SK-N-SH treated with all-trans-retinoic acid at 6 μM for 48 hours (cell line): ENCODE results near the gene FBXL5.

Experiments
- ATAC-seq: fragments of 200-7000 bp; cut with Tn5 transposase; 3 replicates; pipeline ENCODE4 v1.9.1; 2020; ENCODE audit warnings: mild to moderate bottlenecking, moderate library complexity
- ARNTL ChIP-seq: fragments of 450-650 bp; formaldehyde crosslinking; IDR thresholded peaks from 2 replicates; pipeline ENCODE4 v1.5.0; 2020; ENCODE audit warnings: low read depth, mild to moderate bottlenecking, moderate library complexity, borderline replicate concordance
- CREB5 ChIP-seq: fragments of 250-450 bp; sonication (Bioruptor Pico); IDR thresholded peaks from 2 replicates; pipeline ENCODE4 v1.5.1; 2020; ENCODE audit warnings: low read depth, mild to moderate bottlenecking, moderate library complexity
- CSRNP3 ChIP-seq: fragments of 250-450 bp; sonication (Bioruptor Pico); IDR thresholded peaks from 2 replicates; pipeline ENCODE4 v1.5.1; 2021; ENCODE audit warnings: mild to moderate bottlenecking, moderate library complexity
- GLIS3 ChIP-seq: fragments of 250-450 bp; sonication (Bioruptor Pico); IDR thresholded peaks from 2 replicates; pipeline ENCODE4 v1.5.0; 2020; ENCODE audit warnings: mild to moderate bottlenecking, moderate library complexity
- ISL1 ChIP-seq: fragments of 250-450 bp; sonication (Bioruptor Pico); IDR thresholded peaks from 2 replicates; pipeline ENCODE4 v2.1.2; 2022; ENCODE audit warnings: mild to moderate bottlenecking, moderate library complexity
- OSR1 ChIP-seq: fragments of 250-450 bp; sonication (Bioruptor Pico); IDR thresholded peaks from 2 replicates; pipeline ENCODE4 v1.8.0; 2022; ENCODE audit warnings: moderate library complexity, mild to moderate bottlenecking, inconsistent platforms
- PATZ1 ChIP-seq: fragments of 250-450 bp; sonication (Bioruptor Pico); IDR thresholded peaks from 2 replicates; pipeline ENCODE4 v1.8.0; 2020; ENCODE audit warnings: mild to moderate bottlenecking, moderate library complexity, borderline replicate concordance
- POU6F1 ChIP-seq: fragments of 250-450 bp; sonication (Bioruptor Pico); IDR thresholded peaks from 2 replicates; pipeline ENCODE4 v1.8.0; 2021; ENCODE audit warnings: low read depth, mild to moderate bottlenecking, moderate library complexity, borderline replicate concordance
- PPARA ChIP-seq: fragments of 250-450 bp; sonication (Bioruptor Pico); IDR thresholded peaks from 2 replicates; pipeline ENCODE4 v1.5.0; 2020; ENCODE audit warnings: mild to moderate bottlenecking, borderline replicate concordance
- TOX ChIP-seq: fragments of 250-450 bp; sonication (Bioruptor Pico); IDR thresholded peaks from 2 replicates; pipeline ENCODE4 v1.8.0; 2021; ENCODE audit warnings: mild to moderate bottlenecking, moderate library complexity, borderline replicate concordance
- TSHZ2 ChIP-seq: fragments of 250-450 bp; sonication (Bioruptor Pico); IDR thresholded peaks from 2 replicates; pipeline ENCODE4 v1.5.0; 2020; ENCODE audit warnings: mild to moderate bottlenecking, moderate library complexity
- ZC3H10 ChIP-seq: fragments of 250-450 bp; sonication (Bioruptor Pico); IDR thresholded peaks from 2 replicates; pipeline ENCODE4 v1.5.1; 2021; ENCODE audit warnings: mild to moderate bottlenecking, moderate library complexity
- ZFP3 ChIP-seq: fragments of 250-450 bp; sonication (Bioruptor Pico); IDR thresholded peaks from 2 replicates; pipeline ENCODE4 v1.5.0; 2020; ENCODE audit warnings: mild to moderate bottlenecking, moderate library complexity
- ZNF70 ChIP-seq: fragments of 450-650 bp; formaldehyde crosslinking; IDR thresholded peaks from 2 replicates; pipeline ENCODE4 v1.5.0; 2020; ENCODE audit warnings: mild to moderate bottlenecking, moderate library complexity
- ZNF8 ChIP-seq: fragments of 450-650 bp; formaldehyde crosslinking; IDR thresholded peaks from 2 replicates; pipeline ENCODE4 v1.5.0; 2020; ENCODE audit warnings: mild to moderate bottlenecking, moderate library complexity

Gene FBXL5

GRCh38 chr4:15674926-15675325 lies 19.8 kb upstream of the FBXL5 start:
- TF ChIP-seq TSHZ2 (CRISPR knock-in tag) (no peak), ZNF70 (CRISPR knock-in tag) (no peak), ZNF8 (CRISPR knock-in tag) (no peak), TOX (CRISPR knock-in tag) (no peak)
- ATAC-seq, result no peak

- TF ChIP-seq ISL1 (CRISPR knock-in tag), result no peak
- TF ChIP-seq ZFP3 (CRISPR knock-in tag), result no peak
- no peak for TF ChIP-seq CSRNP3
- no peak for TF ChIP-seq PPARA
- no peak for TF ChIP-seq ZC3H10
- TF ChIP-seq CREB5, result no peak
- TF ChIP-seq GLIS3 (CRISPR knock-in tag), result no peak
- TF ChIP-seq PATZ1 (CRISPR knock-in tag), result no peak
- TF ChIP-seq TSHZ2 (CRISPR knock-in tag), result no peak
- TF ChIP-seq, all 23 proteins: peak for 0
- no peak for ATAC-seq
Measured at GRCh38 chr4:15674046-15674445, 18.9 kb upstream of the FBXL5 start.

GRCh38 chr4:15673337-15673736 lies 18.2 kb upstream of the FBXL5 start:
- ATAC-seq, result no peak
- TF ChIP-seq POU6F1 (CRISPR knock-in tag) (no peak), OSR1 (CRISPR knock-in tag) (no peak), ZNF8 (CRISPR knock-in tag) (no peak), PATZ1 (CRISPR knock-in tag) (no peak), TOX (CRISPR knock-in tag) (no peak), ARNTL (CRISPR knock-in tag) (no peak), ZNF70 (CRISPR knock-in tag) (no peak), CSRNP3 (no peak), CREB5 (no peak), TSHZ2 (CRISPR knock-in tag) (no peak), GLIS3 (CRISPR knock-in tag) (no peak)
